Motor neuron (in vitro differentiated cells): Measurements from ENCODE around the gene TTC21A. TPM values are rescaled to one million over a fixed set of nuclear protein-coding genes. Genes with fewer than 3 reads are reported as not detected.

Source experiments
- ATAC-seq, 8 experiments: fragments of 200-7000 bp; cut with Tn5 transposase; replicated peaks in 6 of 8; 2 replicates each; pipeline ENCODE4 v1.8.0; 2021; ENCODE audit warnings: mild to moderate bottlenecking in 8 of 8, moderate library complexity in 8 of 8
- H3K27ac ChIP-seq, 2 donors: fragments of 250-450 bp; sonication (Bioruptor Pico); 2 replicates each; pipeline ENCODE4 v1.9.0; 2021; ENCODE audit warnings: antibody characterized with exemption in 2 of 2, mild to moderate bottlenecking in 2 of 2, moderate library complexity in 1 of 2
- H3K4me1 ChIP-seq, 2 donors: fragments of 250-450 bp; sonication (Bioruptor Pico); replicated peaks in 1 of 2; 2 replicates each; pipeline ENCODE4 v1.6.1; 2021; ENCODE audit warnings: antibody characterized with exemption in 2 of 2, mild to moderate bottlenecking in 2 of 2, moderate library complexity in 1 of 2
- H3K4me3 ChIP-seq, 5 donors: fragments of 250-450 bp; sonication (Bioruptor Pico); 2 replicates each; pipeline ENCODE4 v1.9.0; 2021; ENCODE audit warnings: antibody characterized with exemption in 5 of 5, mild to moderate bottlenecking in 5 of 5, moderate library complexity in 4 of 5
- WGBS, 10 experiments: fragments of 450-650 bp; shearing (Covaris generic); methylation state at CpG; one replicate each; pipeline ENCODE4 v1.0.0; 2022; 5-methylcytosine and 5-hydroxymethylcytosine counted together
- in situ Hi-C, 9 experiments: fragments of 400-800 bp; cut with MboI; loops; one replicate each; pipeline ENCODE4 v1.15.0; 2021; ENCODE audit warnings: low sequenced_read_pairs in 9 of 9, low pct_unique_long_range_greater_than_20kb in 2 of 9; ENCODE audit not compliant: unreplicated experiment in 9 of 9
- total RNA-seq, 8 experiments: library from RNA; unstranded; fragments of 300-600 nt; gene quantifications; 2 replicates each; pipeline versions ENCODE4 v1.2.3 to v1.2.4, GENCODE V29; 2022

The TTC21A gene
- total RNA-seq, 8 experiments from 2014 or later: 1.6 to 7.7 (median 5.1) TPM

- in situ Hi-C loops: no loop called here
- H3K27ac ChIP-seq: peak overlapping the region in 1 of 2 donors; percentile 76
- 0 to 60% (median 20%) methylated on average over 1 of the region's 32 CpGs; no CpG with 5 or more reads in 7 of the 10 experiments for WGBS, 10 experiments
Observed at GRCh38 chr3:39177708-39178332, 70.3 kb downstream of the TTC21A start.

GRCh38 chr3:39178553-39178952 lies 71.1 kb downstream of the TTC21A start:
- Histone ChIP-seq H3K27ac (no peak overlapping the region), H3K4me1 (peaks cover 26 to 32% of the 10 kb centered on the region in 2 donors), H3K4me3 (peak overlapping the region in 1 of 5 donors; percentile 42)
- 44 to 100% (median 70%) methylated on average over 1 to 4 of the region's 4 CpGs; no CpG with 5 or more reads in 2 of the 10 experiments for WGBS, 10 experiments
- no peak for ATAC-seq
- in situ Hi-C loops: no loop called here

More at GRCh38 chr3:39177708-39178332, 70.3 kb downstream of the TTC21A start:
- Histone ChIP-seq H3K4me3 (peak overlapping the region; percentile 24 to 42 (median 26)), H3K4me1 (peaks cover 21 to 26% of the 10 kb centered on the region in 2 donors)
- ATAC-seq: peak; percentile 24 to 60 (median 31)

- Histone ChIP-seq H3K4me1 (peaks cover 30 to 34% of the 10 kb centered on the region in 2 donors), H3K27ac (peak overlapping the region in 1 of 2 donors; percentile 22), H3K4me3 (peak overlapping the region; percentile 13 to 31 (median 26))
- no peak for ATAC-seq
- in situ Hi-C loops: no loop called here
- whole genome bisulfite sequencing, 10 experiments: 0 to 80% (median 48%) methylated on average over 1 to 3 of the region's 3 CpGs; no CpG with 5 or more reads in 1 of the 10 experiments
Observed at GRCh38 chr3:39180183-39180545, 72.7 kb downstream of the TTC21A start.

GRCh38 chr3:39180546-39181346 lies 73.3 kb downstream of the TTC21A start:
- in situ Hi-C loops: no loop called here
- ATAC-seq: peak; percentile 79 to 96 (median 93)
- 0 to 67% (median 11%) methylated on average over 1 to 8 of the region's 64 CpGs; no CpG with 5 or more reads in 5 of the 10 experiments for WGBS, 10 experiments
- peak overlapping the region; percentile 13 to 31 (median 26) for H3K4me3 ChIP-seq
- H3K27ac ChIP-seq: peak overlapping the region in 1 of 2 donors; percentile 22
- H3K4me1 ChIP-seq: peaks cover 30 to 34% of the 10 kb centered on the region in 2 donors

- in situ Hi-C loops: no loop called here
- Histone ChIP-seq H3K27ac (no peak overlapping the region), H3K4me1 (peaks cover 30 to 34% of the 10 kb centered on the region in 2 donors), H3K4me3 (no peak overlapping the region)
- no peak for ATAC-seq
- 38 to 94% (median 74%) methylated on average over 1 to 7 of the region's 7 CpGs for WGBS, 10 experiments
Observed at GRCh38 chr3:39181408-39182335, 74.2 kb downstream of the TTC21A start.

GRCh38 chr3:39183211-39184080 lies 76.0 kb downstream of the TTC21A start:
- 20 to 88% (median 80%) methylated on average over 1 to 5 of the region's 12 CpGs; no CpG with 5 or more reads in 2 of the 10 experiments for WGBS, 10 experiments
- Histone ChIP-seq H3K4me3 (no peak overlapping the region), H3K27ac (peak overlapping the region in 1 of 2 donors; percentile 61), H3K4me1 (peaks cover 22 to 30% of the 10 kb centered on the region in 2 donors)
- in situ Hi-C loops: no loop called here
- ATAC-seq: no peak

GRCh38 chr3:39184081-39184967 lies 76.8 kb downstream of the TTC21A start:
- Histone ChIP-seq H3K4me3 (no peak overlapping the region), H3K4me1 (peaks cover 15 to 22% of the 10 kb centered on the region in 2 donors), H3K27ac (peak overlapping the region in 1 of 2 donors; percentile 61)
- no peak for ATAC-seq
- 60 to 83% (median 80%) methylated on average over 1 to 7 of the region's 12 CpGs; no CpG with 5 or more reads in 6 of the 10 experiments for WGBS, 10 experiments
- in situ Hi-C loops: no loop called here

GRCh38 chr3:39184968-39185285 lies 77.4 kb downstream of the TTC21A start:
- Histone ChIP-seq H3K27ac (no peak overlapping the region), H3K4me3 (no peak overlapping the region), H3K4me1 (peaks cover 14 to 19% of the 10 kb centered on the region in 2 donors)
- 83 to 100% (median 93%) methylated on average over 1 to 3 of the region's 4 CpGs; no CpG with 5 or more reads in 7 of the 10 experiments for WGBS, 10 experiments
- no peak for ATAC-seq
- in situ Hi-C loops: no loop called here

- ATAC-seq: no peak
- Histone ChIP-seq H3K4me1 (peaks cover 9 to 14% of the 10 kb centered on the region in 2 donors), H3K27ac (no peak overlapping the region), H3K4me3 (no peak overlapping the region)
- 50 to 80% (median 80%) methylated on average over 1 to 3 of the region's 9 CpGs; no CpG with 5 or more reads in 7 of the 10 experiments for WGBS, 10 experiments
- in situ Hi-C loops: no loop called here
Observed at GRCh38 chr3:39185326-39185958, 78.0 kb downstream of the TTC21A start.

- Histone ChIP-seq H3K4me3 (no peak overlapping the region), H3K4me1 (peaks cover 9 to 13% of the 10 kb centered on the region in 2 donors), H3K27ac (no peak overlapping the region)
- in situ Hi-C loops: no loop called here
- ATAC-seq: no peak
- WGBS, 10 experiments: 50 to 100% (median 90%) methylated on average over 2 to 3 of the region's 14 CpGs; no CpG with 5 or more reads in 5 of the 10 experiments
Observed at GRCh38 chr3:39185959-39186691, 78.6 kb downstream of the TTC21A start.
